Inflammatory macrophage (primary cell): ENCODE results near the gene ZRANB3.
A peak's percentile ranks its signal among the peaks of the same experiment; 100 is the strongest.
"Not testable (repeated sequence)": the region's sequence is repeated elsewhere in the genome, so short reads cannot be mapped to it uniquely, and the experiment has no call there.

Experiments used
- DNase-seq, 2 donors: peaks; one replicate each; pipeline ENCODE4 v3.0.0-alpha.2; 2020 to 2022
- total RNA-seq, 18 experiments: gene quantifications; one replicate each; lab custom pipeline; 2026; ENCODE audit warnings: mixed read lengths in 6 of 18, inconsistent platforms in 2 of 18; lab: John Stamatoyannopoulos, UW

Gene ZRANB3
- 0.75 to 7.6 (median 5.3) reads per million in 18 experiments for total RNA-seq

DNA sequence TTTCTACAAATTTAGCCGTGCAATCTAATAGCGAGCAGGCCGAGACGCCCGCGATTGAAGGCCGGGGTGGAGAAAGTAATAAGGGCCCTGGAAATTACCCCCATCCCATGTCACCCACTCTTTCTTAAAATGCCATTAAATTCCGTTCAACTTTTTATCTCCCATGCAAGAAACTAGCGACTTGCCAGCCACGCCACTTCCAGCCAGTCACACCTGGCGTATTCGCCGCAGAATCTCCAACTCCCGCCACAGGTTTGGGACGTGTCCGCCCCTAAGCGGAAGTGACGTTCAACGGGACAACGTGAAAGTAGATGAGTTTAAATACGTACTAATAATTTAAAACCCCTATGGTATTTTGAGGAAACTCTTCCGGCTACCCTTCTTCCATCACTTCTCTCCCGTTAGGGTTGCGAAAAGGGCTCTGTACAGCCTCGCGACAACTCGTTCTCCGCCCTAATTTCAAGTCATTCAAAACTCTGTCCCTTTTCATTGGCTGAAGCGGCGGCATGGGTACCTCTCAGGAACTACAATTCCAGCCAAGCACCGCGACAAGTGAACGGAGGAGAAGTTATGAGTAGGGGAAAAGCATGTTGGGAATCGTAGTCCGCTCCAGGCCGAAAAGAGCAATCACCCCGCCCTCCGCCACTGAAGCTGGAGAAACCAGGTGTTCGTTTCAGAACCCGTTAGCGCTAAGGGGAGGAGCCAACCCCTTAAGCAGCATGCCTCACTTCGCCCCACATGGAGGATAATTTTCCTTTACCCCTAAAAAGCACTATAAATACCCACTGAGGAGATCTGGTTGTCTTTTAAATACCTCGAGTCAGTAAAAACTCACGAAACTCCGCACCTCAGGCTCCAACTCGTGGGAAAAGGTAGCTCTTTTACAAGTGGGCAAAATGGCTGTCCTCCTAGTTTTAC lies at the start of gene ZRANB3:
TSS of gene ZRANB3 (minus strand) at position 906 of the 918 bp plus-strand sequence.
- DNase-seq = peak; percentile 97 to 98

DNA sequence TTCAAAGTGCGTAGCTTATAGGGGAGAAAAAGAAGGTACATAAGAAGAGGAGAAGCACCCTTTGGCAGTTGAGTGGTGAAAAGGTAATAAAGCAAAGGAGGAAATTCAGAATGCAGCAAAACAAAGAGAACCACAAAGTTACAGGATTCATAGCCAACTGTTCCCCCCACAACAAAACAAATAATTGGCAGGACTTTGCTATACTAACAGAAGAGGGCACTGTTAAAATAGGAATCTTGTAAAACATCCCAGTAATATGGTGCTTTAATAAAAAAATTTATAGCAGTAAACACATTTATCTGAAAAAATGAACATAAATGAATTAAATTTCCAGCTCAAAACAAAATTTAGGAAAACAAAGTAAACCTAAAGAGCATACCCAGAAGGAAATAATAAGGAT lies 42.6 kb upstream of the ZRANB3 start:
- no peak for DNase-seq

DNA sequence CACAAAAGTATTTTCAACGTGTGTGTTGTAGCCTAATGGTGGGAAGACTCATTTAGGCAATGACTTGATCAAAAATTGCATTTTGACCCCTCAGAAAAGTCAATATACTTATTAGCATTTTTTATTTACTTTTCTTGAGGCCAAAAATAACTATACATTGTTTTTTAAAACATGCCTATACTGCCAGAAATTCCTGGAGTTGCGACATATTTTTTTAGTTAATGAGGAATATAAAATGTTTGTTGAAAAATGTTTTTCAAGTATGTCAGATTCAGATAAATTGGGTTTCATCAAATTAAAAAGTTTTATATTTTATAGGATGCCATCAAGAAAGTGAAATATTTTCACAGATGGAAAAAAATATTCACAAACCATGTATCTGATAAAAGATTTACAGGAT lies 39.9 kb upstream of the ZRANB3 start:
- no peak for DNase-seq

DNA sequence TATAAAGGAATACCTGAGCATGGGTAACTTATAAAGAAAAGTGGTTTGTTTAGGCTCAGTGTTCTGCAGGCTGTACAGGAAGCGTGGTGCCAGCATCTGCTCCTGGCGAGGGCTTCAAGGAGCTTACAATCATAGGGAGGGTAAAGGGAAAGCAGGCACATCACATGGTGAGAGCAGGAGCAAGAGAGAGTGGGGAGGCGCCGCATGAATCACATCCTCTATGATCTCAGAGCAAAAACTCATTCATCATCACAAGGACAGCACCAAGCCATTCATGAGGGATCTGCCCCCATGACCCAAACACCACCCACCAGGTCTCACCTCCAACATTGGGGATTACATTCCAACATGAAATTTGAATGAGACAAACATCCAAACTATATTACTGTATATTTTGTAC lies 32.8 kb upstream of the ZRANB3 start:
- peak in 1 of 2 donors; percentile 9 for DNase-seq

DNA sequence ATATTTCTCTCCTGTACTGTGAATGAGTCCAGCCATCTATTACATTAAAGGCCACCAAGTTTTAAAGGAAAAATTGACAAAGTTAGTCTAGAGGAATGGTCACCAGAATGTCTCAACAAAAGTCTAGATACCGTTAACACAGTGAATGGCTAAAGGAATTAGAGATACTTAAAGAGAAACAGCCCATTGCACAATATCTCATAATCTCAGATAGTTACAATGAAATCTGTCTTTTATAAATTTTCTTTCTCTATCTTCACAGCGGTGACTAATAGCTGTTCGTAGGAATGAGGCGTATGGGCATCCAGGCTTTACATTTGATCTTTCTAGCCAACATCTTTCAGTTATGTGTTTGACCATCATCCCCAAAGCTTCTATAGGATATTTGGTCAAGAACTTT lies 30.9 kb upstream of the ZRANB3 start:
- no peak for DNase-seq

DNA sequence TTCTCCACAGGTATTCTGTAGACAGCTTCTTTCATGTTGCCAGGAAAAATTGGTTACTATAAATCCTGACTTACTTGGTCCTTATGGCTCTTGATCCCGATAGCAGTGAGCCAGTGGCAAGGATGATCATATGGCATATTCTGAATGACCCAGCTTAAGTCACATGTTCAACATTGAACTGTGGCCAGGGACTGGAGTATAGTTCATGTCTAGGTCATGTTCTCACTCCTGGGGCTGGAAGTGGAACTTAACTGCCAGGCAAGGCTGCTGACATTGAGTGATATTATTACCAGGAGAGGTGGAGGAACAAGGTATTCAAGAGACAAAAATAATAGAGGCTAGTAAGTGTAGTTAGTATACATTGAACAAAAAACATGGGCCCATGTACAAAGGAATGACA lies 26.5 kb upstream of the ZRANB3 start:
- peak; percentile 36 to 51 for DNase-seq

DNA sequence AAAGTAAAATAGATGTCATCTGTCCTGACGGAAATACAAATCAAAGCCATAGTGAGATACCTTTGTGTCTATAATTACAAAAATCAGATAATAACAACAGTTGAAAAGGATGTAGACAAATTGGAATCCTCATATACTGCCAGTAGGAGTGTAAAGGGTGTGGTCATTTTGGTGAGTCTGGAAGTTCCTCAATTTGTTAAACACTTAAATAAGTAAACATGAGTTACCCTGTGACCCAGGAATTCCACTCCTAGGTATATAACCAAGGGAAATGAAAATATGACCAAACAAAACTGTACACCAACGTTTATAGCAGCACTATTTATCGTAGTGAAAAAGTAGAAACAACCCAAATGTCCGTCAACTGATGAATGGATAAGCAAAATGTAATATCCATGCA lies 24.3 kb upstream of the ZRANB3 start:
- peak in 1 of 2 donors; percentile 36 for DNase-seq

DNA sequence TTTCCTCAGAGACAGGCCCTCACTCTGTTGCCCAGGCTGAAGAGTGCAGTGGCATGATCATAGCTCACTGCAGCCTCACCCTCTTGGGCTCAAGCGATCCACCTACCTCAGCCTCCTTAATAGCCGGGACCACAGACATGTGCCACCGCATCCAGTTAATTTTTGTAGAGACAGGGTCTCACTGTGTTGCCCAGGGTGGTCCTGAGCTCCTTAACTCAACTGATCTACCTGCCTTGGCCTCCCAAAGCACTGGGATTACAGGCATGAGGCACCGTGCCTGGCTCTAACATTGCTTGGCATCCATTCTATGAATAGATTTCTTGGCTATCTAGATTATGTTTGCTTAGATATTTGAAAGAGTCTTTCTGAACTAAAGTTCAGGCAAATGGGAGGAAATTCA lies 21.9 kb upstream of the ZRANB3 start:
- DNase-seq = no peak

DNA sequence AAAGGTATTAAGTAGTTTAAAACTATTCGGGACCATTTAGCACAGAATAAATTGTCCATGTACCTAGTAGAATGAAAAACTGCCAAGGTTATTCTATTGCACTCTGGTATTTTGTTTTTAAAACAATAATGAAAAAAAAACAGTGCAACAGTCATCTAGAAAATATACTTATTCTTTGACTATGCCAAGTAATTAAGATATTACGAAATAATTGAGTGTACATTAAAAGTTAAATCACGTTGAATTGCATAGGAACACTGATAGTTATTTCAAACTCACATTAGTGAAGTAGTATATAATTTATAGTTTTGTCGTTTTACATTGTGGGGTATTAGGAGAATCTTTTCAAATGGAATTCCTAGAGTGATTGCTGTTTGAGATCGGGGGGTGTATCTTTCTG lies 20.3 kb upstream of the ZRANB3 start:
- no peak for DNase-seq

DNA sequence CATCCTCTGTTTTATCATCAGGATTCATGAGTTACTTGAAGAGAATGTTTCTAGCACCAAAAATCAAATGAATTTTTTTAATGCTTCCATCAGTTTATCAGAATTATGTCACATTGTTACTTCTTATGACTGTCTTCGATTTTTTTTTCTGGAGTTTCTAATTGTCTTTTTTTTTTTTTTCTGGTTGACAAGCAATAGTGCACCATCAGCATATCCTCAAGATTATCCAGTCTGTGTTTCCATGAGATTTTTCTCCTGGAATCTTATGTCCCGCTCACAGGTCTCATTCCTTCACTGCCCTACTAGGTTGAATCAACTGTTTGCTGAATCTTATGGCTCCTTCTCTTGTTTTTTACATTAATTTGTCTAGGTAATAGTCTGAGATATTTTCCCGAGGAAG lies 16.3 kb upstream of the ZRANB3 start:
- DNase-seq = no peak

DNA sequence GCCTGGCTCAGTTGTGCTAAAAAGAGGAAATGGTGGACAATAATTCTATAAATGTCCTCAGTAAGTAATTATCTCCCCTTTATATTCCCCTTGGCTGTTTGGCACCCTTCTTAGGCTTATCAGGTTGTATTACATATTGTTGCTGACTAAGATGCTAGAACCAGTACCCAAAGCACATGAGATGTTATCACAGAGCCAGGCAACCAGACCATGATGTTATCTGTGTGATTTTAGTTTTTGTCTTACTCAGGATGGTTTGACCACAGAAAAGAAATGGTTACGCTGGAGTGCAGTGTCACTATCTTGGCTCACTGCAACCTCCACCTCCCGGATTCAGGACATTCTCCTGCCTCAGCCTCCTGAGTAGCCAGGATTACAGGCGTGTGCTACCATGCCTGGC lies 15.4 kb upstream of the ZRANB3 start:
- DNase-seq = no peak

DNA sequence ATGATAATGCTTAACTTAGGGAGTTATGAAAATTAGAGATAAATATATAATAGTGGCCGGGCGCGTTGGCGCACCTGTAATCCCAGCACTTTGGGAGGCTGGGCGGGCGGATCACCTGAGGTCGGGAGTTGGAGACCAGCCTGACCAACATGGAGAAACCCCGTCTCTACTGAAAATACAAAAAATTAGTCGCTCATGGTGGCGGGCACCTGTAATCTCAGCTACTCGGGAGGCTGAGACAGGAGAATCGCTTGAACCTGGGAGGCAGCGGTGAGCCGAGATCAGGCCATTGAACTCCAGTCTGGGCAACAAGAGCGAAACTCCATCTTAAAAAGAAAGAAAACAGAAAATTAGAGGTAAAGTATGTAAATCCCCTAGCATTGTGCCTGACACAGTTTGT lies 2.5 kb upstream of the ZRANB3 start:
- not testable (repeated sequence) for DNase-seq

DNA sequence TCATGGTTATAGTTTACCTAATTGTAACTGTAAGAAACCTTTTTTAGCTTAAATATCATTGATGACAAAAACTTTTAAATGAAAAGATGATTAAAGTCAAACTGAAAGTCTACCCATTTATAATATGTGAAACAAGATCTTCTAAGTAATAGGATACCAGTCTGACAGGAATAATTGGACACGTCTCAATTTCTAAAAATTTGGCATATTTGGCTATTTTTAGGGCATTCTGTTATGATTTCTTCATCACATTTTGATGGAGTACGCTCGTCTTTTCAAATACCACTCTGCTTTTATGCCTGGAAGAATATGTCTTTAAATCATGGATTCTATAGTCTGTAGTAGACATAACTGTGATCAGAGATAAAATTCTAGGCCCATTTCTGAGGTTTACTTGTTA lies 1.6 kb upstream of the ZRANB3 start:
- DNase-seq = no peak

DNA sequence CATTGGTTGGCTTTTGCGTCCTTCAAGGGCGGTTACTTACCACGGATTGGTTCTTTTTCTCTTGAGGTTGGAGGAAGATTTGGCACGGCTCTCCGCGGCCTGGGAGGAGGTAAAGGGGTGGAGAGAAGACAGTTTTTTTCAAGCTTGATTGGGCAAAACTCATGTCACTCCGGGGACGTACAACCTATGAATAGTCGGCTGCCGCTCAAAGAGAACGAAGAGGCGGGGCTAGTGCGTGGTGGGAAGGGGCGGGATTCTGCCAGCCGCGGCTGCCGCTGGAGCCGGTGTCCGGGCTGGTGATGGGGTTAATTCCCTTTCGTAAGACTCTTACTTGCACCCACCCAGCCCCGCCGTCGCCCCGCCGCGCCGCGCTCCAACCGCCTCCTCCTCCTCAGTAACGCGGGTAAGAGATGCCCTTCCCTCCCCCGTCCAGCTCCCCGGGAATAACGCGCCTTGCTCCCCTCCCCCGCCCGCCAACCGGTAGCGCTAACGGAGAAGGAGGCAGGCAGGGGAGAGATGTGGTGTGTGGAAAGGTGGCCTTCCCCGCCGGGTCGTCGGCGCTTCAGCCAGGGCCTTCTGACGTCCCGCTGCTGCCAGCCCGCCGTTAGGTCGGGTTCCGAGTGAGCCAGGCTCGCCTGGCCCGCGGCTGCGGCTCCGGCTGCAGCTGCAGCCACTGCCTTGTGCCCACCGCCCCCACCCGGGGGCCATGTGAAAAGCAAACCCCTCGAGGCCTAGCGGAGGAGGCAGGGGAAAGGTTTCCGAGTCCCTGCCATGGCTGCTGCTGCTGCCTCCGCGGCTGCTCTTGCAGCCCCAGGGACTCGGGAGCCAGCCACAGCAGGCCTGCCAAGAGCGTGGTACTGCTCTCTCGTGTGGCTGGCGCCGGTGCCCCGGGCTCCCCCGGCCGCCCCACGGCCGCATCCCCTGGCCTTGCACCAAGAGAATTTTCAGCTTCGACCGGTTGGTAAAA lies 496 bp upstream of the ZRANB3 start, which contains the start of gene R3HDM1:
TSS of gene R3HDM1 (plus strand) at position 254 of the 967 bp plus-strand sequence. CDS start 73,362 bp downstream, outside the sequence.
- DNase-seq = peak; percentile 100

DNA sequence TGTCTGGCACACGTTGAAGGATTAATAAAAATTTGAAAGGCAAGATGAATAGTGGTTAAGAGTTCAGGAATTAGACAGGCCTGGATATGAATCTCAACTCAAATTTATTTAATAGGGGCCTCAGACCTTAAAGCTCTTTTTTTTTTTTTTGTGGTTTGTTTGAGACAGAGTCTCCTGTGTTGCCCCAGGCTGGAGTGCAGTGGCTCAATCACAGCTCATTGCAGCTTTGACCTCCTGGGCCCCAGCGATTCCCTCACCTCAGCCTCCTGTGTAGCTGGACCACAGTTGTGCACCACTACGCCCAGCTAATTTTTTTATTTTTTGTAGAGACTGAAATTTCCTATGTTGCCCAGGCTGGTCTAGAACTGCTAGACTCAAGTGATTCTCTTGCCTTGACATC lies 3.0 kb downstream of the ZRANB3 start:
- DNase-seq = no peak

DNA sequence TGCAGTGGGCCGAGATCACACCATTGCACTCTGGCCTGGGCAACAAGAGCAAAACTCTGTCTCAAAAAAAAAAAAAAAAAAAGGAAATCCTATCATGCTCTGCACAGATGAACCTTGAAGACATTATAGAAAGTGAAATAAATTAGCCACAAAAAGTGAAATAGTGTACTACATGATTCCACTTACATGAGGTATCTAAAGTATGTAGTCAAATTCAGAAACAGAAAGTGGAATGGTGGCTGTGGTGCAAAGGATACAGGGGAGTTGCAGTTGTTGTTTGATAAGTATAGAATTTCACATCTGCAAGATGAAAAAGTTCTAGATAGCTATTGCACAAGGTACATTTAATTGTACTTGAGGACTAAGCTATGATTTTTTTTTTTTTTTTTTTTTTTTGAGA lies 5.2 kb downstream of the ZRANB3 start:
- no peak for DNase-seq

DNA sequence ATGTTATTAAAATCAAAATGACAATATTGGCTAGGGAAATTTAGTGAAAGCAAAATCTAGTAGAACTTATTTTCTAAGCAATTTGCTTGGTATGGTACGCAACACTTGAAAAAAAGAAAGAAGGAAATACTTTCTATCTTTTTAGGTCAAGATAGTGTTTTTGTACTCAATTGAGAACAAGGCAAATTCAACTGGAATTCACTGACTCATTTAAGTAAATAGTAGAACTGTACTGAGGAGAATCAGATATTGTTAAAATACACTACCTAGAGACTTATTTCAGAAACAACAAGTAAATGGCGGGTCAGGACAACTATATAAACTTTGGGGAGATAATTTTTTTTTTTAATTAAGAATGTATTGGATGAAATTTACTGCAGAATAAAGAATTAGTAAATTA lies 18.9 kb downstream of the ZRANB3 start:
- no peak for DNase-seq

DNA sequence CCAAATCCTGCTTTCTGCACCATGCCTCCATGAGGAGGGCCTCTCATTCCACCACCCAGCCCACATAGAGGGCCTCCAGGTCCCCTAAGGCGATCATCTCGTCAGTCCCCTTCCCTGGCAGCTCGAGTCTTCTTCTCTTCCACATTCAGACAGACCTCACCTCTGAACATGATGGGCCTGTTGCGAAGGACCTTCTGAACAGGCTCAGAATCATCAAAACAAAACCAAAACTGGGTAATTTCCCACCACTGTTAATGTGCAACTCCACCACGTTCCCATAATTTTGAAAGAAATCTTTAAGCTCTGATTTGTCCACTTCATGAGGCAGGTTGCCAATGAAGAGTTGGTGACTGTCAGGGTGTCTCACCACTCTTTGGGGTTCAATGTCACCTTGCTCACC lies 20.4 kb downstream of the ZRANB3 start:
- no peak for DNase-seq

DNA sequence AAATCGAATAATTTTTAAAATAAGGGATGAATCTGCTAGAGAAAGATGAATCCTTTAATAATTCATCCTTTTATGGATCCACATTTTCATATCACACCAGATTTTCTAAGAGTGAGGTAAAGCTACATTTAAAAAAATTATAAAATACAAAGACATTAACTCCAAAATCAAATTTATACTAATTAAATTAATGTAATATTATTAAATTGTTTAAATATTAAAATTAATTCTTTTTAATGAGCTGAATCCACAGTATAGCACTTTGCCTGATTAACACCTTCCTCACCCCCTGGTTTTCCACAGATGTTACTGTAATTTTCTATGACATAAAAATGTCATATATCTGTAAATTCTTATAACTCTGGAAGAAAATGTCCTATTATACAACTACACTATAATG lies 26.2 kb downstream of the ZRANB3 start:
- no peak for DNase-seq

DNA sequence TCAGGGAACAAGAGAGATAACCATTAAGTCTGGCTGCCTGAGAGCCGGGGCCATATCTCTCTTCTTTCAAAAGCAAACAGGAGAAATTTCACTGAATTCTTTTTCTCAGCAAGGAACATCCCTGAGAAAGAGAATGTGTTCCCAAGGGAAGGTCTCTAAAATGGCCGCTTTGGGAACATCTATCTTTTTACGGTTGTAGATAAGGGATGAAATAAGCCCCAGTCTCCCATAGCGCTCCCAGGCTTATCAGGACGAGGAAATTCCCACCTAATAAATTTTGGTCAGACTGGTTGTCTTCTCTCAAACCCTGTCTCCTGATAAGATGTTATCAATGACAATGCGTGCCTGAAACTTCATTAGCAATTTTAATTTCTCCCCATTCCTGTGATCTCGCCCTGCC lies 32.4 kb downstream of the ZRANB3 start:
- not testable (repeated sequence) for DNase-seq

DNA sequence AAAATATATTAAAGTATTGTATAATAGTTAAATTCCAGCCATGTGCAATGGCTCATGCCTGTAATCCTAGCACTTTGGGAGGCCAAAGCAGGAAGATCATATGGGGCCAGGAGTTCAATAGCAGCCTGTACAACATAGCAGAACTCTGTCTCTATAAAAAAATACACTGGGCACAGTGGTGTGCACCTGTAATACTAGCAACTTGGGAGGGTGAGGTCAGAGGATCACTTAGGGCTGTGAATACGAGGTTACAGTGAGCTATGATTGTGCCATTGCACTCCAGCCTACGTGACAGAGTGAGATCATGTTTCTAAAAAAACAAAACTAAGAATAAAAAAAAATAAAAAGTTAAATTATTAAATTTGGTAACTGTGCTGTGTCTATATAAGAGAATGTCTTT lies 36.1 kb downstream of the ZRANB3 start:
- no peak for DNase-seq

DNA sequence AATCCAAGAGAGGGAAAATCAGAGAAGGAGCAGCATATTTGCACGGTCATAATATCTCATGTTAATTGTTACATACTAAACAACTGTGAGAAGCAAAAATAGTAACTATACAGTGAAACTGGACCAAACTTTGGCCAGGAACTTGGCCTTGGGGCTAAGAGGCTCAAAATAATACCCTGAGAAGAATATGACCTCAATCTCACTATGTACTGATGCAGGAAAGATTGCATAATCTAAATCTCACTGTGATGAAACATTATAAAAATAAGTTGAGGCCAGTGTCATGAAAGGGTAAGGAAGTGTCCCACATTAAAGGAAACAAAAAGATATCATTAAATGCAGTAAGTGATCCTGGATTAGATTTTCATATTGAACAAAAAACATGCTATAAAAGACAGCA lies 36.5 kb downstream of the ZRANB3 start:
- peak in 1 of 2 donors; percentile 37 for DNase-seq

DNA sequence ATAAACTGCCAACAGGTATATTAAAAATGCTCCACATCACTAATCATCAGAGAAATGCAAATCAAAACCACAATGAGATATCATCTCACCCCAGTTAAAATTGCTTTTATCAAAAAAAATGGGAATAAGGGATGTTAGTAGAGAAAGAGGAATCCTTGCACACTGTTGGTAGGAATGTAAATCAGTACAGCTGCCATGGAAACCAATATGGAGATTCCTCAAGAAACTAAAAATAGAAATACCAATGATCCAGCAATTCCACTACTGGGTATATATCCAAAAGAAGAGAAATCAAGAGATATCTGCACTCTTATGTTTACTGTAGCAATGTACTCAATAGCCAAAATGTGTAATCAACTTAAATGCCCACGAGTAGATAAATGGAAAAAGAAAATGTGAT lies 40.6 kb downstream of the ZRANB3 start:
- no peak for DNase-seq
